GM19035 (cell line): Measurements from ENCODE around the gene CLDN20.
A peak's percentile ranks its signal among the peaks of the same experiment; 100 is the strongest.
"Not testable (repeated sequence)": the region's sequence is repeated elsewhere in the genome, so short reads cannot be mapped to it uniquely, and the experiment has no call there.

Experiments used
- ATAC-seq: cut with Tn5 transposase; IDR thresholded peaks from one replicate; pipeline ENCODE4 v1.9.1; 2021; ENCODE audit not compliant: unreplicated experiment

The CLDN20 gene

GRCh38 chr6:155310596-155310995 is 46.8 kb downstream of the CLDN20 start:
- ATAC-seq = no peak

DNA sequence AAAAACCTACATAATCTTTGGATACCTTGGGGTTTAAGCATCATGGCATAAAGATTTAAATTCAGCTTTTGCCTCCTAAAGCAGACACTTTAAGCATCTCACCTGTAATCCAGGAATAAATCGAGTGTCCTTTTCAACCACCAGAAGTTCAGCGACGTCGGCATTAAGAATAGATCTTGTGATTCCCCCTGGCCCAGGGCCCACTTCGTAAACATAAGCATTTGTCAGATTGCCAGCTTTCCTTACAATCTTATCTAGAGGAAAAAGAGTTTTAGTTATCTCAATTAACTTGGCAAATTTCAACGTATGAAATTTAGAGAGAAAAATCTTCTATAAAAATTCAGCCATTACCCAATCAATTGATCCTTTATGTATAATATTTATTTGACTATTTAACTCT is 47.3 kb downstream of the CLDN20 start:
- ATAC-seq = no peak

DNA sequence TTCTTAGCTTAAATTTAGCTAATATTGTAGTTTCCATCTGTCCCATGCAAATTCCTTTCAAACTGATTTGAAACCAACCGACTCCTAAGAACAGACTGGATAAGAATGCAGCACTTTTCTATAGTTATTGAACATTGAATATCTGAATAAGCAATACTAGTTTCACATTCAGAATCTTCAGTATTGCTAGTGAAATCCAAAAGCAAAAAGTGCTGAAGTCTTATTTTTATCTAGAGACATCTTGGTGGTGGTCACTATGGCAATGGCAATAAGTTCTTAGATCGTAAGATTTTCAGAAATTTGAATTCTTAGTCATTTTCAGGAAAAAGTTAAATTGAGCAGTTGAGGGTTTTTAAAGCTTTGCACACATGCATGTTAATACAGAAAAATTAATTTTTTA is 47.8 kb downstream of the CLDN20 start:
- ATAC-seq = no peak

DNA sequence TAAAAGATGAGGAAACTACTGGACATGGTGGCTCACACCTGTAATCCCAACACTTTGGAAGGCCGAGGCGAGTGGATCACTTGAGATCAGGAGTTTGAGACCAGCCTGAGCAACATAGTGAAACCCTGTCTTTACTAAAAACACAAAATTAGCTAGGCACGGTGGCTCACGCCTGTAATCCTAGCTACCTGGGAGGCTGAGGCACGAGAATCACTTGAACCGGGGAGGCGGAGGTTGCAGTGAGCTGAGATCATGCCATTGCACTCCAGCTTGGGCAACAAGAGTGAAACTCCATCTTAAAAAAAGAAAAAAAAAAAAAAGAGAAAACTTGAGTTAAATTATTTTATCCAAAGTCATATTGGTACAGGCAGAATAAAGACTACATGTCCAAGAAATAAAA is 49.1 kb downstream of the CLDN20 start:
- ATAC-seq = not testable (repeated sequence)

GRCh38 chr6:155313602-155314091 is 49.8 kb downstream of the CLDN20 start:
- ATAC-seq = peak; percentile 19

DNA sequence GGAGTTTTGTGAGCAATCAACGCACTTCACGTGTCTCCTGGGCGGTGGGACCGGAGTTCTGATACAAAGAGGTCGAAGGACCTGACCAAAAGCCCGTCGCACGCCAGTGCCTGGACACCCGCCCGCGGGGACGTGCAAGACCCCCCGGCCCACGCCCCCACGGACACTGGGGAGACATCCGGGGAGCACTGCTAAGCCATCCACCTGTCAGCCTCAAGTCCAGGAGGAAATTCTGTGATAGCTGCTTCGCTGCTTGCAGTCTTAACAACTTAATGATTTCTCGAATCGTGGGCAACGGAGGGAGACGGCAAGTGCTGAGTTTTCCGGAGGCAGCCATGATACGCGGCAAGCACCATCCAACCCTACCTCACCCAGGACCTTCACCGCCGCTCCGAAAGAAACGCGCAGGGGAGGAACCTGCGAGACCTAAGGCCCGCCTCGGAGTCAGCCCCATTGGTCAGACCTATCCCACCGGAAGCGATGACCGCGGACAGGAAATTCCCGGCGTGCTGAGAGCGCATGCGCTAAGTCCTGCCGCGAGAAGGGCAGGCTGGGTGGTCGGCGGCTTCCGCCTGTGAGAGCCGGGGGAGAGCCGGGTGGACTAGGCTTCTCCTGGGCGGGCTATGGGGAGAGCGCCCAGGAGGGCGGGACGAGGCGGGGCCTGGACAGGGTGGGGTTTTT is 50.4 kb downstream of the CLDN20 start, which contains the start of gene TFB1M:
TFB1M (minus strand) TSS at position 393 of the 681 bp plus-strand sequence; CDS start at position 337, 56 bp downstream.
- peak; percentile 94 for ATAC-seq

- peak; percentile 55 for ATAC-seq
These were observed 51.1 kb downstream of the CLDN20 start for GRCh38 chr6:155314773-155315515.

DNA sequence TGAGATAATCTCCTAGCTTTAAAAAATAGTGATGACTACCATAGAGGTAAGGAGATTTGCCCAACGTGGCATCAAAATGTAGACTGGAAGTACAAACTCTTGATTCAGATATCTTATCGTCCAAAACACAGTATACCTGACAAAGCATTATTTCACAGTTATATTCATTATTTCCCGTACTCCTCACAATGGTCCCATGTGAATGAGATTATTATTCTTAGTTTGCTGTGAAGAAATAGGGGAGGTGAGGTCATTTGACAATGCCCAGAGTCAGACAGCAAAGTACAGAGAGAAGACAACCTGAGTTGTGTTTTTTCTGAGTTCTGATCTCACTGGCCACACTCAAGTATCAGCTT is 51.7 kb downstream of the CLDN20 start:
- ATAC-seq = no peak

- ATAC-seq = no peak
These were observed 52.6 kb downstream of the CLDN20 start for GRCh38 chr6:155316419-155316818.

- ATAC-seq = no peak
These were observed 53.4 kb downstream of the CLDN20 start for GRCh38 chr6:155317186-155317585.

DNA sequence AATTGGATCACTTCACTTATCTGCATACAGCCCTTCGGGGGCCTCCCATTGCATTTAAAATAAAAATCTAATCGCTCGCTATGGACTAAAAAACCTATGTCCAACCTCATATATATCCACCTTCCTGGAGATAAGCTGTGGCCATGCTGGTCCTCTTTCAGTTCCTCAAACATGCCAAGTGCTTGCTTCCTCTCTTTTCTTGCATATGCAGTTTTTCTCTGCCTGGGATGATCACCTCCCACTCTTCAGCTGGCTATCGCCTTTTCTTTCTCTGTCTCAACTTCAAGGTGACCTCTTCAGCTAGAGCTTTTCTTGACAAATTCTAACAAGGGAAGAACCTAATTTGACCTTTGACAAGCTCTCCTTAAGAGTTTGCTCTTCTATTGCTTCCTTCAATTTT is 56.1 kb downstream of the CLDN20 start:
- ATAC-seq = no peak

- ATAC-seq = no peak
These were observed 60.4 kb downstream of the CLDN20 start for GRCh38 chr6:155324172-155324571.

GRCh38 chr6:155324993-155325392 is 61.2 kb downstream of the CLDN20 start:
- ATAC-seq = no peak

GRCh38 chr6:155325700-155326516 is 62.1 kb downstream of the CLDN20 start:
- ATAC-seq = no peak
